Measurements from ENCODE around the gene ERMN. TPM values are rescaled to one million over a fixed set of nuclear protein-coding genes. Genes with fewer than 3 reads are reported as not detected.

The ERMN gene
- total RNA-seq, 1 experiment from 2014 or later = not detected

GRCh38 chr2:157304811-157305722 is 20.6 kb downstream of the ERMN start:
- POLR2A ChIA-PET = no interaction called here
- Histone ChIP-seq H3K4me3 (ENCODE audit: low read depth in 2 of 2, low read length in 2 of 2) (no peak overlapping the region), H3K27ac (ENCODE audit: low read length) (no peak overlapping the region), H3K36me3 (ENCODE audit: control insufficient read depth, insufficient read depth, low read length) (no peaks in the 10 kb centered on the region), H3K27me3 (ENCODE audit: control insufficient read depth, insufficient read depth, low read length) (peaks cover 6% of the 10 kb centered on the region; the same call in 1 of the 2 replicates), H3K9me3 (ENCODE audit: control insufficient read depth, insufficient read depth, low read depth, low read length) (no peaks in the 10 kb centered on the region), H3K4me1 (ENCODE audit: control insufficient read depth, insufficient read depth, low read length) (no peaks in the 10 kb centered on the region)
- ATAC-seq (no peak), DNase-seq (ENCODE audit: low read depth, low spot score) (no peak)
- in situ Hi-C loops (cut with HindIII; ENCODE audit: low pct_unique_long_range_greater_than_20kb, low sequenced_read_pairs) (no loop called here), intact Hi-C loops (cut with micrococcal nuclease; ENCODE audit: unreplicated experiment) (loop anchor here (5.0 to 10.0 kb wide), 3 partner anchors 32 to 707 kb away; no protein-coding TSS in a partner anchor)
- TF ChIP-seq, protein P1, sequence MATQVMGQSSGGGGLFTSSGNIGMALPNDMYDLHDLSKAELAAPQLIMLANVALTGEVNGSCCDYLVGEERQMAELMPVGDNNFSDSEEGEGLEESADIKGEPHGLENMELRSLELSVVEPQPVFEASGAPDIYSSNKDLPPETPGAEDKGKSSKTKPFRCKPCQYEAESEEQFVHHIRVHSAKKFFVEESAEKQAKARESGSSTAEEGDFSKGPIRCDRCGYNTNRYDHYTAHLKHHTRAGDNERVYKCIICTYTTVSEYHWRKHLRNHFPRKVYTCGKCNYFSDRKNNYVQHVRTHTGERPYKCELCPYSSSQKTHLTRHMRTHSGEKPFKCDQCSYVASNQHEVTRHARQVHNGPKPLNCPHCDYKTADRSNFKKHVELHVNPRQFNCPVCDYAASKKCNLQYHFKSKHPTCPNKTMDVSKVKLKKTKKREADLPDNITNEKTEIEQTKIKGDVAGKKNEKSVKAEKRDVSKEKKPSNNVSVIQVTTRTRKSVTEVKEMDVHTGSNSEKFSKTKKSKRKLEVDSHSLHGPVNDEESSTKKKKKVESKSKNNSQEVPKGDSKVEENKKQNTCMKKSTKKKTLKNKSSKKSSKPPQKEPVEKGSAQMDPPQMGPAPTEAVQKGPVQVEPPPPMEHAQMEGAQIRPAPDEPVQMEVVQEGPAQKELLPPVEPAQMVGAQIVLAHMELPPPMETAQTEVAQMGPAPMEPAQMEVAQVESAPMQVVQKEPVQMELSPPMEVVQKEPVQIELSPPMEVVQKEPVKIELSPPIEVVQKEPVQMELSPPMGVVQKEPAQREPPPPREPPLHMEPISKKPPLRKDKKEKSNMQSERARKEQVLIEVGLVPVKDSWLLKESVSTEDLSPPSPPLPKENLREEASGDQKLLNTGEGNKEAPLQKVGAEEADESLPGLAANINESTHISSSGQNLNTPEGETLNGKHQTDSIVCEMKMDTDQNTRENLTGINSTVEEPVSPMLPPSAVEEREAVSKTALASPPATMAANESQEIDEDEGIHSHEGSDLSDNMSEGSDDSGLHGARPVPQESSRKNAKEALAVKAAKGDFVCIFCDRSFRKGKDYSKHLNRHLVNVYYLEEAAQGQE (IDR thresholded peaks at IDR 0.05; ENCODE audit: insufficient read depth in 1 of 2, low read depth in 2 of 2, low read length in 1 of 2) = no peak
- TF ChIP-seq SIN3A (IDR thresholded peaks at IDR 0.05; ENCODE audit: borderline replicate concordance, insufficient read depth, low read depth, low read length) = no peak
- TF ChIP-seq POLR2AphosphoS5 (IDR thresholded peaks at IDR 0.05; ENCODE audit: low read depth, low read length) = no peak
- TF ChIP-seq TCF7L2 (IDR thresholded peaks at IDR 0.05; ENCODE audit: low read depth, low read length) = no peak
- TF ChIP-seq, protein P2, sequence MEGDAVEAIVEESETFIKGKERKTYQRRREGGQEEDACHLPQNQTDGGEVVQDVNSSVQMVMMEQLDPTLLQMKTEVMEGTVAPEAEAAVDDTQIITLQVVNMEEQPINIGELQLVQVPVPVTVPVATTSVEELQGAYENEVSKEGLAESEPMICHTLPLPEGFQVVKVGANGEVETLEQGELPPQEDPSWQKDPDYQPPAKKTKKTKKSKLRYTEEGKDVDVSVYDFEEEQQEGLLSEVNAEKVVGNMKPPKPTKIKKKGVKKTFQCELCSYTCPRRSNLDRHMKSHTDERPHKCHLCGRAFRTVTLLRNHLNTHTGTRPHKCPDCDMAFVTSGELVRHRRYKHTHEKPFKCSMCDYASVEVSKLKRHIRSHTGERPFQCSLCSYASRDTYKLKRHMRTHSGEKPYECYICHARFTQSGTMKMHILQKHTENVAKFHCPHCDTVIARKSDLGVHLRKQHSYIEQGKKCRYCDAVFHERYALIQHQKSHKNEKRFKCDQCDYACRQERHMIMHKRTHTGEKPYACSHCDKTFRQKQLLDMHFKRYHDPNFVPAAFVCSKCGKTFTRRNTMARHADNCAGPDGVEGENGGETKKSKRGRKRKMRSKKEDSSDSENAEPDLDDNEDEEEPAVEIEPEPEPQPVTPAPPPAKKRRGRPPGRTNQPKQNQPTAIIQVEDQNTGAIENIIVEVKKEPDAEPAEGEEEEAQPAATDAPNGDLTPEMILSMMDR (IDR thresholded peaks at IDR 0.05) = no peak
- no TSS peak for BruUV-seq (replicated peaks)
- CTCF ChIA-PET = no interaction called here

GRCh38 chr2:157303612-157304011 is 22.0 kb downstream of the ERMN start:
- no TSS peak for BruUV-seq (replicated peaks)
- Histone ChIP-seq H3K4me1 (ENCODE audit: control insufficient read depth, insufficient read depth, low read length) (no peaks in the 10 kb centered on the region), H3K4me3 (ENCODE audit: low read depth in 2 of 2, low read length in 2 of 2) (no peak overlapping the region), H3K9me3 (ENCODE audit: control insufficient read depth, insufficient read depth, low read depth, low read length) (no peaks in the 10 kb centered on the region), H3K27me3 (ENCODE audit: control insufficient read depth, insufficient read depth, low read length) (peaks cover 6% of the 10 kb centered on the region; the same call in 1 of the 2 replicates), H3K27ac (ENCODE audit: low read length) (no peak overlapping the region), H3K36me3 (ENCODE audit: control insufficient read depth, insufficient read depth, low read length) (no peaks in the 10 kb centered on the region)
- in situ Hi-C loops (cut with HindIII; ENCODE audit: low pct_unique_long_range_greater_than_20kb, low sequenced_read_pairs) = no loop called here
- intact Hi-C loops (cut with micrococcal nuclease; ENCODE audit: unreplicated experiment) = loop anchor here (5.0 to 10.0 kb wide), 3 partner anchors 34 to 709 kb away; no protein-coding TSS in a partner anchor
- DNase-seq (ENCODE audit: low read depth, low spot score) (no peak), ATAC-seq (no peak)
- POLR2A ChIA-PET = no interaction called here
- CTCF ChIA-PET = interaction anchor here (1.1 kb wide), 1 partner anchor 33 kb away, joined by 11 read pairs; no protein-coding TSS in a partner anchor
- no peak for TF ChIP-seq TCF7L2 (IDR thresholded peaks at IDR 0.05; ENCODE audit: low read depth, low read length)
- no peak for TF ChIP-seq POLR2AphosphoS5 (IDR thresholded peaks at IDR 0.05; ENCODE audit: low read depth, low read length)
- TF ChIP-seq, protein P1 (IDR thresholded peaks at IDR 0.05; ENCODE audit: insufficient read depth in 1 of 2, low read depth in 2 of 2, low read length in 1 of 2) = no peak
- TF ChIP-seq, protein P2 (IDR thresholded peaks at IDR 0.05) = no peak
- TF ChIP-seq SIN3A (IDR thresholded peaks at IDR 0.05; ENCODE audit: borderline replicate concordance, insufficient read depth, low read depth, low read length) = no peak
